DOHH2 (cell line): ENCODE results near the gene RPL36AL.
A peak's percentile ranks its signal among the peaks of the same experiment; 100 is the strongest.

ENCODE experiments used
- H3F3A ChIP-seq: fragments of 200-600 bp; sonication (generic), shearing (Covaris generic); 2 replicates; pipeline ENCODE4 v1.6.0; 2016; ENCODE audit warnings: antibody characterized with exemption, mild to moderate bottlenecking; ENCODE audit not compliant: control insufficient read depth, insufficient read depth
- H3K27ac ChIP-seq: fragments of 200-600 bp; sonication (generic); 2 replicates; pipeline ENCODE4 v1.5.1; 2014; ENCODE audit warnings: low read depth, mild to moderate bottlenecking, low read length, moderate library complexity
- H3K27me3 ChIP-seq: fragments of 200-600 bp; sonication (generic); 2 replicates; pipeline ENCODE4 v1.6.1; 2014; ENCODE audit warnings: mild to moderate bottlenecking, low read length, mixed read lengths; ENCODE audit not compliant: control insufficient read depth
- H3K36me3 ChIP-seq: fragments of 200-600 bp; sonication (generic); 2 replicates; pipeline ENCODE4 v1.6.1; 2014; ENCODE audit warnings: mild to moderate bottlenecking, low read length, moderate library complexity, mixed read lengths; ENCODE audit not compliant: control insufficient read depth
- H3K4me1 ChIP-seq: fragments of 200-600 bp; sonication (generic); 2 replicates; pipeline ENCODE4 v1.6.1; 2014; ENCODE audit warnings: mild to moderate bottlenecking, low read length, mixed read lengths; ENCODE audit not compliant: control insufficient read depth
- H3K4me2 ChIP-seq: fragments of 200-600 bp; sonication (generic); 2 replicates; pipeline ENCODE4 v1.6.0; 2014; ENCODE audit warnings: mild to moderate bottlenecking, low read length, moderate library complexity
- H3K4me3 ChIP-seq: fragments of 200-600 bp; sonication (generic); 2 replicates; pipeline ENCODE4 v1.5.1; 2014; ENCODE audit warnings: mild to moderate bottlenecking, low read length, mixed read lengths
- H3K79me2 ChIP-seq: fragments of 200-600 bp; sonication (generic); 2 replicates; pipeline ENCODE4 v1.6.1; 2014; ENCODE audit warnings: mild to moderate bottlenecking, low read length, mixed read lengths; ENCODE audit not compliant: control insufficient read depth
- H3K9me2 ChIP-seq: fragments of 200-600 bp; sonication (generic); replicated peaks from 2 replicates; pipeline ENCODE4 v1.6.1; 2014; ENCODE audit warnings: mild to moderate bottlenecking, low read length, mixed read lengths; ENCODE audit not compliant: control insufficient read depth
- H3K9me3 ChIP-seq: fragments of 200-600 bp; sonication (generic); 2 replicates; pipeline ENCODE4 v1.6.1; 2014; ENCODE audit warnings: antibody characterized with exemption, low read length, mixed read lengths; ENCODE audit not compliant: control insufficient read depth, insufficient read depth
- H4K20me1 ChIP-seq: fragments of 200-600 bp; sonication (generic); 2 replicates; pipeline ENCODE4 v1.6.0; 2014; ENCODE audit warnings: low read depth, mild to moderate bottlenecking, antibody characterized with exemption, low read length, moderate library complexity; ENCODE audit not compliant: control insufficient read depth, insufficient read depth
- EZH2phosphoT487 ChIP-seq: fragments of 200-600 bp; sonication (generic); IDR thresholded peaks from 2 replicates; pipeline ENCODE4 v1.6.1; 2017; ENCODE audit warnings: borderline replicate concordance, mild to moderate bottlenecking, antibody characterized with exemption, low read length, moderate library complexity, mixed read lengths
- TF ChIP-seq, protein P1 (sequence below): fragments of 200-600 bp; sonication (generic); IDR thresholded peaks from one replicate; pipeline ENCODE4 v1.5.1; 2014; ENCODE audit warnings: antibody characterized with exemption, mild to moderate bottlenecking, low read depth, low read length; ENCODE audit not compliant: poor library complexity, severe bottlenecking

RPL36AL gene

DNA sequence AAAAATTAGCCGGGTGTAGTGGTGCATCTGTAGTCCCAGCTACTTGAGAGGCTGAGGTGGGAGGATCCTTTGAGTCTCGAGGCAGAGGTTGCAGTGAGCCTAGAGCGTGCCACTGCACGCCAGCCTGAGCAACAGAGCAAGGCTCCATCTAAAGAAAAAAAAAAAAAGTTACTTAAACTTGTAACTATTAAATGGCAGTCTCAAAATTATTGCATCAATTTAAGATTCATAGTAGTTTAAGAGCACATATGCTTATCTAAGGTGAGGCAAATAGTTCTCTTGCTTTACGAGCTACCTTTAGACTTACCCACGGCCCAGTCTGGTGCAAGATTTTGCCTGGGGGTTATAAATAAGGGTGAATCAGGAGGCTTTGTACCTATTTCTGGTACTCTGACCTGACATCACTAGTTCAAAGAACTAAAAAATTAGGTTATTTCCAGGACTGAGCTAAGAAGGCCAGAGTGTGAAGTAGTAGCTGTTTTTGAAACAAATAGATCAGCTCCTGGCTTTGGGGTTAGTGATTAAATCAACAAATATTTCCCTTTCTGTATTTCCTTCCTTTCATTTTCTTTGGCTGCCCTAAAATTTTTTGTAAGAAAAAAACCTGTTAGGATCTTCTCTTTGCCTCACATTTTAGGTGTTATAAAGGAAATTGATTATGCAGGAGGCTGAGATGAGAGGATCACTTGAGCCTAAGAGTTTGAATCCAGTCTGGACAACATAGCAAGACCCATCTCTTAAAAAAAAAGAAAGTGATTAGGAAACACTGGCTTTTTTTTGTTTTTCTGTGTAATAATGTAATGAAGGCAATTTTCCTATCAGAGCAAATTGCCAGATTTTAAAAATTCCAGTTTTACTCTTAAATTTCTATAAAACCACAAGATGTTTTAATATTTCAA, 3.8 kb upstream of the RPL36AL start:
- H3K4me1 ChIP-seq: peaks cover 45% of the 10 kb centered on the region
- H4K20me1 ChIP-seq: peaks cover 29% of the 10 kb centered on the region; the same call in 1 of the 2 replicates
- H3K9me2 ChIP-seq: no peaks in the 10 kb centered on the region
- peak overlapping the region; percentile 39 for H3K27ac ChIP-seq
- TF ChIP-seq EZH2phosphoT487: no peak
- TF ChIP-seq, protein P1, sequence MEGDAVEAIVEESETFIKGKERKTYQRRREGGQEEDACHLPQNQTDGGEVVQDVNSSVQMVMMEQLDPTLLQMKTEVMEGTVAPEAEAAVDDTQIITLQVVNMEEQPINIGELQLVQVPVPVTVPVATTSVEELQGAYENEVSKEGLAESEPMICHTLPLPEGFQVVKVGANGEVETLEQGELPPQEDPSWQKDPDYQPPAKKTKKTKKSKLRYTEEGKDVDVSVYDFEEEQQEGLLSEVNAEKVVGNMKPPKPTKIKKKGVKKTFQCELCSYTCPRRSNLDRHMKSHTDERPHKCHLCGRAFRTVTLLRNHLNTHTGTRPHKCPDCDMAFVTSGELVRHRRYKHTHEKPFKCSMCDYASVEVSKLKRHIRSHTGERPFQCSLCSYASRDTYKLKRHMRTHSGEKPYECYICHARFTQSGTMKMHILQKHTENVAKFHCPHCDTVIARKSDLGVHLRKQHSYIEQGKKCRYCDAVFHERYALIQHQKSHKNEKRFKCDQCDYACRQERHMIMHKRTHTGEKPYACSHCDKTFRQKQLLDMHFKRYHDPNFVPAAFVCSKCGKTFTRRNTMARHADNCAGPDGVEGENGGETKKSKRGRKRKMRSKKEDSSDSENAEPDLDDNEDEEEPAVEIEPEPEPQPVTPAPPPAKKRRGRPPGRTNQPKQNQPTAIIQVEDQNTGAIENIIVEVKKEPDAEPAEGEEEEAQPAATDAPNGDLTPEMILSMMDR: no peak
- H3K4me2 ChIP-seq: peak overlapping the region; percentile 85
- no peaks in the 10 kb centered on the region for H3K9me3 ChIP-seq
- H3F3A ChIP-seq: peaks cover 37% of the 10 kb centered on the region
- H3K79me2 ChIP-seq: peaks cover 99% of the 10 kb centered on the region
- peak overlapping the region; percentile 94 for H3K4me3 ChIP-seq
- peaks cover 80% of the 10 kb centered on the region for H3K36me3 ChIP-seq
- no peaks in the 10 kb centered on the region for H3K27me3 ChIP-seq

DNA sequence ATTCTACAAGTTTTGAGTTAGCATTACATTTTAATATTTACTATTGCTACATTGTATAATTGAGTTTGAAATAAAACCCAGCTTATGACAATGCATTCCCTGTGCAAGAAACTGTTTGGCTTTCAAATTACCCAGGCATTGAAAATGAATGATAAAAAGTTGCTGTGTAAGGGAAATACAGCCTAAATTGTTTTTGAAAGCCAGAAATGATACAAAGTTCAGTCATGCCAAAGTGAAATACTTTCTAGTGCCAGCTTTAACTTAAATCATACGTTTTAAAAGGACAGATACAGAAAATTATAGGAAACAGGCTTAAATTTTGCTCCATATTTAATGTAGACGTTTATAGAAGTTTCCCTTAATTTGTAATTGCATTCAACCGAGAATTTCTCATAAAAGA, 3.0 kb upstream of the RPL36AL start:
- Histone ChIP-seq H3F3A (peaks cover 31% of the 10 kb centered on the region), H3K4me2 (peak overlapping the region; percentile 85), H3K4me1 (peaks cover 45% of the 10 kb centered on the region), H3K27ac (peak overlapping the region; percentile 39), H3K4me3 (peak overlapping the region; percentile 94), H3K9me2 (no peaks in the 10 kb centered on the region), H3K27me3 (no peaks in the 10 kb centered on the region), H3K79me2 (peaks cover 99% of the 10 kb centered on the region), H3K9me3 (no peaks in the 10 kb centered on the region), H3K36me3 (peaks cover 85% of the 10 kb centered on the region), H4K20me1 (peaks cover 29% of the 10 kb centered on the region; the same call in 1 of the 2 replicates)
- TF ChIP-seq EZH2phosphoT487: no peak
- TF ChIP-seq, protein P1: no peak

DNA sequence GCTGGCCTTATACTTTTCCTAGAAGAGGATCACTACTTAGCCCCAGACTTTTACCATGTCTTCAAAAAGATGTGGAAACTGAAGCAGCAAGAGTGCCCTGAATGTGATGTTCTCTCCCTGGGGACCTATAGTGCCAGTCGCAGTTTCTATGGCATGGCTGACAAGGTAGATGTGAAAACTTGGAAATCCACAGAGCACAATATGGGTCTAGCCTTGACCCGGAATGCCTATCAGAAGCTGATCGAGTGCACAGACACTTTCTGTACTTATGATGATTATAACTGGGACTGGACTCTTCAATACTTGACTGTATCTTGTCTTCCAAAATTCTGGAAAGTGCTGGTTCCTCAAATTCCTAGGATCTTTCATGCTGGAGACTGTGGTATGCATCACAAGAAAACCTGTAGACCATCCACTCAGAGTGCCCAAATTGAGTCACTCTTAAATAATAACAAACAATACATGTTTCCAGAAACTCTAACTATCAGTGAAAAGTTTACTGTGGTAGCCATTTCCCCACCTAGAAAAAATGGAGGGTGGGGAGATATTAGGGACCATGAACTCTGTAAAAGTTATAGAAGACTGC, 1.7 kb upstream of the RPL36AL start:
- Histone ChIP-seq H3K27ac (no peak overlapping the region; the same call in 1 of the 2 replicates), H3K9me2 (no peaks in the 10 kb centered on the region), H3K4me1 (peaks cover 47% of the 10 kb centered on the region), H3K36me3 (peaks cover 87% of the 10 kb centered on the region), H3K27me3 (no peaks in the 10 kb centered on the region), H3K9me3 (no peaks in the 10 kb centered on the region), H3K79me2 (peaks cover 99% of the 10 kb centered on the region), H4K20me1 (peaks cover 33% of the 10 kb centered on the region; the same call in 1 of the 2 replicates), H3K4me3 (peak overlapping the region; percentile 94), H3F3A (peaks cover 33% of the 10 kb centered on the region), H3K4me2 (peak overlapping the region; percentile 85)
- no peak for TF ChIP-seq EZH2phosphoT487
- TF ChIP-seq, protein P1: no peak
